T follicular helper cell (primary cell): ENCODE measurements around the gene ZNF189.

Experiments used
- DNase-seq: peaks from one replicate; pipeline ENCODE4 v3.0.0-alpha.2; 2020; ENCODE audit warnings: low read depth

Gene ZNF189

DNA sequence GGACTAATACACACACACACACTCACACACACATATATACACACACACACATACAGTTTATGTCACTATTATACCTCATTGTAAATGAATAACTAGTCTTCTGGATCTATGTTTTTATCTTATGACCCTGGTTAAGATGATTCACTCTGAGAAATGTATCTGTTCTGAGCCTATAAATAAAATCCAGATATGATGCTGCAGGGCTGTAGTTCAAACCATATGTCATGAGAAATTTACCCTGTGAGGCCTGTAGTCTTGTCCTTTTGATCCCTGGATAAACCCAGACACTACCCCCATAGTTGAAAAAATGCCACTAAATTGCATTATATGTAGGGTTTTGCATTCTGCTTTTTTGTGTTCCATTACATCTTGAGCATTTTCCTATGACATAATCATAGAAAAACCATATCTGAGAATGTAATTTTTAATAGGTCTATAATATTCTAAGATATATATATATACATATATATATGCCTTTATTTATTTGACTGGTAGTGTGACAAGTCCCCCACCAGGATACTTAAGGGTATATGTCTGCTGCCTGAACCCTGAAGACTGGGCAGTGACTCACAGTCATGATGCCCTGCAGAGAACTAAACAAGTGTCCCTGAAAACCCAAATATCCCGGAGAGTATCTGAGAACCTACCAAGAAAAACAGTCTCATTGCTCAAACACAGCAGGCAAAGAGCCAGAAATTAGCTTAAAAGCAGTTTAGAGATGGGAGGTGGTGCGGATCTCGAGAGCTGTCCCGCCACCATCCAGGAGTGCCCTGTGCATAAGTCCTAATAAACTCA, 55.3 kb downstream of the ZNF189 start:
- no peak for DNase-seq

GRCh38 chr9:101455656-101456240, 57.1 kb downstream of the ZNF189 start:
- DNase-seq = no peak

GRCh38 chr9:101457003-101457402, 58.4 kb downstream of the ZNF189 start:
- no peak for DNase-seq

GRCh38 chr9:101458963-101459631, 60.4 kb downstream of the ZNF189 start:
- DNase-seq = no peak
